ENCODE results near the gene C12orf56. TPM values are rescaled to one million over a fixed set of nuclear protein-coding genes. Genes with fewer than 3 reads are reported as not detected.

C12orf56 gene
- polyA plus RNA-seq, 2 of the 4 experiments (the other 2 are of a cell fraction), result 0.05 to 0.22 TPM

GRCh38 chr12:64412459-64412858, 21.9 kb upstream of the C12orf56 start (continued):
- no peak for TF ChIP-seq SMC3 (IDR thresholded peaks at IDR 0.05)
- no peak for TF ChIP-seq ATOH8 (CRISPR knock-in tag; IDR thresholded peaks at IDR 0.05; ENCODE audit: low read depth)
- TF ChIP-seq EHMT2 (IDR thresholded peaks at IDR 0.05; ENCODE audit: low read depth), result no peak
- TF ChIP-seq BHLHE40 (IDR thresholded peaks at IDR 0.05; ENCODE audit: low read depth, low read length), result no peak

GRCh38 chr12:64411427-64411826, 20.9 kb upstream of the C12orf56 start:
- Histone ChIP-seq H3K27ac (no peak overlapping the region), H3K4me2 (no peak overlapping the region), H3K4me1 (peaks cover 37% of the 10 kb centered on the region; the same call in 2 of the 3 replicates), H3K4me3 (no peak overlapping the region), H3K9me3 (no peaks in the 10 kb centered on the region)
- POLR2A ChIA-PET, result no interaction called here
- CTCF ChIA-PET, result no interaction called here
- no peak for TF ChIP-seq NR3C1 (IDR thresholded peaks at IDR 0.05)
- TF ChIP-seq EP300 (IDR thresholded peaks at IDR 0.05), result no peak
- TF ChIP-seq, protein P1, sequence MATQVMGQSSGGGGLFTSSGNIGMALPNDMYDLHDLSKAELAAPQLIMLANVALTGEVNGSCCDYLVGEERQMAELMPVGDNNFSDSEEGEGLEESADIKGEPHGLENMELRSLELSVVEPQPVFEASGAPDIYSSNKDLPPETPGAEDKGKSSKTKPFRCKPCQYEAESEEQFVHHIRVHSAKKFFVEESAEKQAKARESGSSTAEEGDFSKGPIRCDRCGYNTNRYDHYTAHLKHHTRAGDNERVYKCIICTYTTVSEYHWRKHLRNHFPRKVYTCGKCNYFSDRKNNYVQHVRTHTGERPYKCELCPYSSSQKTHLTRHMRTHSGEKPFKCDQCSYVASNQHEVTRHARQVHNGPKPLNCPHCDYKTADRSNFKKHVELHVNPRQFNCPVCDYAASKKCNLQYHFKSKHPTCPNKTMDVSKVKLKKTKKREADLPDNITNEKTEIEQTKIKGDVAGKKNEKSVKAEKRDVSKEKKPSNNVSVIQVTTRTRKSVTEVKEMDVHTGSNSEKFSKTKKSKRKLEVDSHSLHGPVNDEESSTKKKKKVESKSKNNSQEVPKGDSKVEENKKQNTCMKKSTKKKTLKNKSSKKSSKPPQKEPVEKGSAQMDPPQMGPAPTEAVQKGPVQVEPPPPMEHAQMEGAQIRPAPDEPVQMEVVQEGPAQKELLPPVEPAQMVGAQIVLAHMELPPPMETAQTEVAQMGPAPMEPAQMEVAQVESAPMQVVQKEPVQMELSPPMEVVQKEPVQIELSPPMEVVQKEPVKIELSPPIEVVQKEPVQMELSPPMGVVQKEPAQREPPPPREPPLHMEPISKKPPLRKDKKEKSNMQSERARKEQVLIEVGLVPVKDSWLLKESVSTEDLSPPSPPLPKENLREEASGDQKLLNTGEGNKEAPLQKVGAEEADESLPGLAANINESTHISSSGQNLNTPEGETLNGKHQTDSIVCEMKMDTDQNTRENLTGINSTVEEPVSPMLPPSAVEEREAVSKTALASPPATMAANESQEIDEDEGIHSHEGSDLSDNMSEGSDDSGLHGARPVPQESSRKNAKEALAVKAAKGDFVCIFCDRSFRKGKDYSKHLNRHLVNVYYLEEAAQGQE (IDR thresholded peaks at IDR 0.05), result no peak
- no peak for TF ChIP-seq NPAS2 (CRISPR knock-in tag; IDR thresholded peaks at IDR 0.05; ENCODE audit: borderline replicate concordance)
- TF ChIP-seq BCL3 (IDR thresholded peaks at IDR 0.05), result no peak
- TF ChIP-seq MAZ (IDR thresholded peaks at IDR 0.05; ENCODE audit: borderline replicate concordance, low read depth, low read length), result no peak
- TF ChIP-seq EHMT2 (IDR thresholded peaks at IDR 0.05; ENCODE audit: low read depth), result no peak
- no peak for TF ChIP-seq TP53 (CRISPR knock-in tag; IDR thresholded peaks at IDR 0.05)
- no peak for TF ChIP-seq E2F6 (IDR thresholded peaks at IDR 0.05; ENCODE audit: borderline replicate concordance, low read depth)
- no peak for TF ChIP-seq POLR2AphosphoS2 (conservative IDR thresholded peaks at IDR 0.05; ENCODE audit: low read length)
- TF ChIP-seq GATA3 (IDR thresholded peaks at IDR 0.05; ENCODE audit: borderline replicate concordance), result no peak
- 89% methylated on average over 2 of the region's 2 CpGs for WGBS (ENCODE audit: missing lambda C conversion rate)
- ATAC-seq, result no peak
- DNase-seq (ENCODE audit: low read depth in 1 of 2, low spot score in 1 of 2), result no peak
- FAIRE-seq, result no peak

DNA sequence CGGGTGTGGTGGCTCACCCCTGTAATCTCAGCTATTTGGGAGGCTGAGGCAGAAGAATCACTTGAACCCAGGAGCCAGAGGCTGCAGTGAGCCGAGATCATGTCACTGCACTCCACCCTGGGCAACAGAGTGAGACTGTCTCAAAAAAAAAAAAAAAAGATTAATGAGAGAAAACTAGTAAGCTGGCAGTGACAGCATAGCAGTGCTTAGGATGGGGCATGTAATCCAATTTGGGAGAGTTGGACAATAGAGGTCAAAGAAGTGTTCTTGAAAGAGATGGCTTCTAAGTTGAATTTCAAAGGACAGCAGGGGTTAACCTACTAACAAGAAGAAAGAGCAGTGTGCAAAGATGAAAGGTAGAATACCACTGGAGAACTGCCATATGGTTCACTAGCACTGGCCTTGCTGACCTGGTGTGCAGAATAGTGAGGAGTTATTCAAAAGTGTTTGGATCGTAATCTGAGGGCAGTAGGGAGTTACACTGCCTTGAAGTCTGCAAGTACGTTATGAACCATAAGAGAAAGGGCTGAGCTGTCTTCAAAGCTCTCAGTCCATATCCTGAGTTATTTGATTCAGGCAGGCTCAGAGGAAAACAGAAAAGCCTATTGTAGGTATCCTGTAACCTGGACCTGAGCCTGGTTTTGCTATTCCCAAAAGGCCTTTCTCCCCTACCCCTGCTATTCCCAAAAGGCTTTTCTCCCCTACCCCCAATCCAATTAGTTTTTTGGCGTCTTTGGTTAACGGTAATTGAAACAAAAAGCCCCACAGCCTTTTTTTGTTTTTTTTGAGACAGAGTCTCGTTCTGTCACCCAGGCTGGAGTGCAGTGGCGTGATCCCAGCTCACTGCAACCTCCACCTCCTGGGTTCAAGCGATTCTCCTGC, 17.0 kb upstream of the C12orf56 start:
- 91% methylated on average over 9 of the region's 9 CpGs for WGBS (ENCODE audit: missing lambda C conversion rate)
- Histone ChIP-seq H3K27ac (no peak overlapping the region), H3K9me3 (no peaks in the 10 kb centered on the region), H3K4me3 (no peak overlapping the region), H3K4me1 (peaks cover 45% of the 10 kb centered on the region; the same call in 2 of the 3 replicates), H3K4me2 (peak overlapping the region; percentile 77; the same call in 2 of the 3 replicates)
- FAIRE-seq, result no peak
- CTCF ChIA-PET, result interaction anchor here (0.8 kb wide), 1 partner anchor 27 kb away, joined by 4 read pairs; no protein-coding TSS in a partner anchor
- POLR2A ChIA-PET, result interaction anchor here (0.7 kb wide), 1 partner anchor 301 kb away, joined by 6 read pairs; no protein-coding TSS in a partner anchor
- DNase-seq (ENCODE audit: low read depth in 1 of 2, low spot score in 1 of 2), result no peak
- no peak for ATAC-seq
- no peak for TF ChIP-seq SMC3 (IDR thresholded peaks at IDR 0.05)
- no peak for TF ChIP-seq EHMT2 (IDR thresholded peaks at IDR 0.05; ENCODE audit: low read depth)
- TF ChIP-seq RFX5 (IDR thresholded peaks at IDR 0.05), result no peak
- TF ChIP-seq, protein P2, sequence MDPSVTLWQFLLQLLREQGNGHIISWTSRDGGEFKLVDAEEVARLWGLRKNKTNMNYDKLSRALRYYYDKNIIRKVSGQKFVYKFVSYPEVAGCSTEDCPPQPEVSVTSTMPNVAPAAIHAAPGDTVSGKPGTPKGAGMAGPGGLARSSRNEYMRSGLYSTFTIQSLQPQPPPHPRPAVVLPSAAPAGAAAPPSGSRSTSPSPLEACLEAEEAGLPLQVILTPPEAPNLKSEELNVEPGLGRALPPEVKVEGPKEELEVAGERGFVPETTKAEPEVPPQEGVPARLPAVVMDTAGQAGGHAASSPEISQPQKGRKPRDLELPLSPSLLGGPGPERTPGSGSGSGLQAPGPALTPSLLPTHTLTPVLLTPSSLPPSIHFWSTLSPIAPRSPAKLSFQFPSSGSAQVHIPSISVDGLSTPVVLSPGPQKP (IDR thresholded peaks at IDR 0.05; ENCODE audit: low read depth, low read length), result no peak
- no peak for TF ChIP-seq ATOH8 (CRISPR knock-in tag; IDR thresholded peaks at IDR 0.05; ENCODE audit: low read depth)
- TF ChIP-seq CBX2 (IDR thresholded peaks at IDR 0.05; ENCODE audit: borderline replicate concordance, low read depth), result no peak
- TF ChIP-seq ZSCAN20 (CRISPR knock-in tag; IDR thresholded peaks at IDR 0.05), result no peak
- TF ChIP-seq HES2 (IDR thresholded peaks at IDR 0.05), result no peak
- TF ChIP-seq CEBPB (IDR thresholded peaks at IDR 0.05), result no peak
- no peak for TF ChIP-seq JUN (IDR thresholded peaks at IDR 0.05)
- TF ChIP-seq CTCF (IDR thresholded peaks at IDR 0.05), result no peak

Data from A549 (cell line).